NCI-H526 (cell line): Measurements from ENCODE around the gene ZFAND3.

Experiments used
- DNase-seq, 2 experiments: peaks; one replicate each; lab custom pipeline; 2025; lab: John Stamatoyannopoulos, UW

ZFAND3 gene

GRCh38 chr6:37894585-37894984 is 75.1 kb downstream of the ZFAND3 start:
- no peak for DNase-seq

GRCh38 chr6:37897321-37897720 is 77.8 kb downstream of the ZFAND3 start:
- DNase-seq = no peak

- DNase-seq = no peak
Measured at GRCh38 chr6:37897818-37898515, 78.4 kb downstream of the ZFAND3 start.

GRCh38 chr6:37903351-37904340 is 84.1 kb downstream of the ZFAND3 start:
- no peak for DNase-seq

GRCh38 chr6:37904590-37904989 is 85.1 kb downstream of the ZFAND3 start:
- DNase-seq = no peak

GRCh38 chr6:37906121-37906520 is 86.6 kb downstream of the ZFAND3 start:
- DNase-seq = no peak

GRCh38 chr6:37910998-37911397 is 91.5 kb downstream of the ZFAND3 start:
- no peak for DNase-seq

GRCh38 chr6:37913210-37913609 is 93.7 kb downstream of the ZFAND3 start:
- DNase-seq = no peak

GRCh38 chr6:37915463-37915862 is 95.9 kb downstream of the ZFAND3 start:
- DNase-seq = no peak

GRCh38 chr6:37916149-37916548 is 96.6 kb downstream of the ZFAND3 start:
- DNase-seq = no peak

- no peak for DNase-seq
Measured at GRCh38 chr6:37916675-37917074, 97.1 kb downstream of the ZFAND3 start.

GRCh38 chr6:37917566-37917965 is 98.0 kb downstream of the ZFAND3 start:
- no peak for DNase-seq

- no peak for DNase-seq
Measured at GRCh38 chr6:37919417-37920157, 100.1 kb downstream of the ZFAND3 start.

- DNase-seq = no peak
Measured at GRCh38 chr6:37920667-37921066, 101.1 kb downstream of the ZFAND3 start.

GRCh38 chr6:37922563-37922962 is 103.0 kb downstream of the ZFAND3 start:
- no peak for DNase-seq

- no peak for DNase-seq
Measured at GRCh38 chr6:37923514-37923913, 104.0 kb downstream of the ZFAND3 start.

- DNase-seq = no peak
Measured at GRCh38 chr6:37926661-37927060, 107.1 kb downstream of the ZFAND3 start.

GRCh38 chr6:37928217-37928616 is 108.7 kb downstream of the ZFAND3 start:
- no peak for DNase-seq

GRCh38 chr6:37930288-37930971 is 110.9 kb downstream of the ZFAND3 start:
- no peak for DNase-seq

GRCh38 chr6:37931066-37931465 is 111.5 kb downstream of the ZFAND3 start:
- no peak for DNase-seq

GRCh38 chr6:37934276-37934675 is 114.7 kb downstream of the ZFAND3 start:
- DNase-seq = no peak

- DNase-seq = no peak
Measured at GRCh38 chr6:37936150-37936549, 116.6 kb downstream of the ZFAND3 start.
